Smooth muscle cell of the pulmonary artery (primary cell): ENCODE data around the gene PCDH11Y. TPM values are rescaled to one million over a fixed set of nuclear protein-coding genes. Genes with fewer than 3 reads are reported as not detected.

ENCODE experiments used
- total RNA-seq: library from RNA; depleted of rRNA; stranded (reverse); fragments of >200 nt; gene quantifications from 2 replicates; pipeline ENCODE4 v1.2.3, GENCODE V29; 2014

Gene PCDH11Y
- total RNA-seq: not detected in 2 replicates

DNA sequence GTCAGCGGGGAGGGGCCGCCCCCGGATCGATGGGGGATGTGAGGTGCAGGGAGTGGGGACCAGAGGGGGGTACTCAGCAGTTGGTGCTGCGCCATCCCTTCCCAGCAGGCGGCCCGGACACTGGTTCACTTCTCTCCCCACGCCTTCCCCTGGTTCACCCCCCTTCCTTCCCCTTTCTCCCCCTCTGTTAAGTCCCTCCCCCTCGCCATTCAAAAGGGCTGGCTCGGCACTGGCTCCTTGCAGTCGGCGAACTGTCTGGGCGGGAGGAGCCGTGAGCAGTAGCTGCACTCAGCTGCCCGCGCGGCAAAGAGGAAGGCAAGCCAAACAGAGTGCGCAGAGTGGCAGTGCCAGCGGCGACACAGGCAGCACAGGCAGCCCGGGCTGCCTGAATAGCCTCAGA, at the start of gene PCDH11Y:
Gene PCDH11Y (plus strand): TSS at position 240 of the 400 bp plus-strand sequence. CDS start 56,804 bp downstream, outside the sequence.

